Caco-2 (cell line): ENCODE data around the gene SETD5. TPM values are rescaled to one million over a fixed set of nuclear protein-coding genes. Genes with fewer than 3 reads are reported as not detected.
A peak's percentile ranks its signal among the peaks of the same experiment; 100 is the strongest.

Experiments
- BruUV-seq: library from RNA; stranded (reverse); fragments of 400-500 nt; replicated peaks from 2 replicates; lab custom pipeline; 2021; lab: Mats Ljungman, UMichigan
- CTCF ChIA-PET: fragments of 300-600 bp; sonication (Branson Sonifier 250); formaldehyde crosslinking; loops from one replicate; lab custom pipeline; 2022; ENCODE audit warnings: antibody characterized with exemption; lab: Charles Lee
- POLR2A ChIA-PET: fragments of 300-600 bp; sonication (Branson Sonifier 250); formaldehyde crosslinking; loops from one replicate; lab custom pipeline; 2022; ENCODE audit warnings: antibody characterized with exemption; lab: Charles Lee
- DNase-seq, 2 experiments: peaks; one replicate each; pipeline versions ENCODE4 v3.0.0 to v3.0.0-alpha.2; 2020 to 2022
- H3K27me3 ChIP-seq: replicated peaks from 2 replicates; pipeline ENCODE4 v1.6.0; 2011; ENCODE audit warnings: low read length; ENCODE audit not compliant: control insufficient read depth, insufficient read depth
- H3K36me3 ChIP-seq: 2 replicates; pipeline ENCODE4 v1.5.1; 2011; ENCODE audit warnings: low read length; ENCODE audit not compliant: control insufficient read depth, insufficient read depth
- H3K4me1 ChIP-seq: fragments of 250-450 bp; sonication (Bioruptor Pico); 2 replicates; pipeline ENCODE4 v1.5.1; 2020; ENCODE audit warnings: mild to moderate bottlenecking
- H3K4me3 ChIP-seq: 2 replicates; pipeline ENCODE4 v1.5.1; 2011; ENCODE audit warnings: low read depth, mild to moderate bottlenecking, control low read depth, low read length
- H3K9me3 ChIP-seq: fragments of 250-450 bp; sonication (Bioruptor Pico); 2 replicates; pipeline ENCODE4 v1.5.1; 2020; ENCODE audit warnings: mild to moderate bottlenecking, moderate library complexity
- H3K27ac Mint-ChIP-seq: one replicate; pipeline ENCODE4 v1.8.0; 2022; ENCODE audit warnings: mixed read lengths; ENCODE audit not compliant: unreplicated experiment
- H3K27me3 Mint-ChIP-seq: one replicate; pipeline ENCODE4 v1.8.0; 2022; ENCODE audit warnings: mixed read lengths; ENCODE audit not compliant: insufficient read depth, unreplicated experiment
- H3K36me3 Mint-ChIP-seq: one replicate; pipeline ENCODE4 v1.8.0; 2022; ENCODE audit warnings: mild to moderate bottlenecking, mixed read lengths; ENCODE audit not compliant: insufficient read depth, unreplicated experiment
- H3K4me1 Mint-ChIP-seq: one replicate; pipeline ENCODE4 v1.8.0; 2022; ENCODE audit warnings: low read depth, mixed read lengths; ENCODE audit not compliant: unreplicated experiment
- H3K4me3 Mint-ChIP-seq: one replicate; pipeline ENCODE4 v1.8.0; 2022; ENCODE audit warnings: mild to moderate bottlenecking, moderate library complexity, mixed read lengths; ENCODE audit not compliant: unreplicated experiment
- H3K9me3 Mint-ChIP-seq: one replicate; pipeline ENCODE4 v1.8.0; 2022; ENCODE audit warnings: mixed read lengths; ENCODE audit not compliant: unreplicated experiment
- CTCF ChIP-seq, 2 experiments: fragments of 200-600 bp in 1 of 2; IDR thresholded peaks; 1 replicate in 1 of 2; 2 replicates in 1 of 2; pipeline versions ENCODE4 v1.5.1 to v1.8.0; 2011 to 2022; ENCODE audit warnings: antibody characterized with exemption in 1 of 2, control low read depth in 1 of 2, inconsistent platforms in 1 of 2, low read depth in 1 of 2, low read length in 1 of 2, mild to moderate bottlenecking in 1 of 2, moderate library complexity in 1 of 2; ENCODE audit not compliant: insufficient read depth in 1 of 2, severe bottlenecking in 1 of 2, unreplicated experiment in 1 of 2
- intact Hi-C: fragments of 100-400 bp; cut with micrococcal nuclease; formaldehyde crosslinking; loops from one replicate; pipeline ENCODE4 v1.10.0; 2022; ENCODE audit not compliant: unreplicated experiment
- total RNA-seq: library from RNA; stranded (reverse); gene quantifications from 2 replicates; pipeline ENCODE4 v1.2.3, GENCODE V29; 2022

Gene SETD5
- total RNA-seq, 1 experiment from 2014 or later, result 140 TPM

GRCh38 chr3:9400616-9401015 lies 3.2 kb downstream of the SETD5 start:
- Mint-ChIP-seq H3K27ac (no peak overlapping the region), H3K36me3 (peaks cover 26% of the 10 kb centered on the region), H3K4me1 (peaks cover 28% of the 10 kb centered on the region), H3K9me3 (no peaks in the 10 kb centered on the region), H3K27me3 (no peaks in the 10 kb centered on the region), H3K4me3 (peak overlapping the region; percentile 52)
- no TSS peak for BruUV-seq
- H3K9me3 ChIP-seq, result no peaks in the 10 kb centered on the region
- no peaks in the 10 kb centered on the region for H3K27me3 ChIP-seq
- no peak for DNase-seq
- ChIA-PET CTCF (no interaction called here), POLR2A (no interaction called here)
- H3K4me1 ChIP-seq, result peaks cover 54% of the 10 kb centered on the region
- no peak for TF ChIP-seq CTCF (IDR thresholded peaks at IDR 0.05; ENCODE audit: insufficient read depth in 1 of 2, low read depth in 1 of 2, low read length in 1 of 2, severe bottlenecking in 1 of 2, unreplicated experiment in 1 of 2)
- no peak overlapping the region for H3K4me3 ChIP-seq
- no peaks in the 10 kb centered on the region for H3K36me3 ChIP-seq
- intact Hi-C loops, result no loop called here

DNA sequence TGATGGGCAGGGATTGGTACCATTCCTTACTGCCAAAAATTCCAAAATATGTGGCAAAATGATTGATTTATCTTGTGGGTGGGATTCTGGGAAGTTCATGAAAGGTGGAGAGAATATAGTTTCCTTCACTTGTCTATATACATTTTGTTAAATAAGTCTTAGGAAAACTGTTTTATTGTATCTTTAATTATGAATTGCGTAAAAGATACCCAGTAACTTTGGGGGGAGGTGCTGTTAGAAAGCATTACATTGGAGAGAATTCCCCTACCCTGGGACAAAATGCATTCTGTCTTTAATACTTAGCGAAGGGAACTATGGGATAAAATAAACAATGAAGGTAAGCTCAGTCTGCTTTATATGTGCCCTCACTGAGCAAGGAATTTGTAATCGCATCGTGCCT lies 4.6 kb downstream of the SETD5 start:
- H3K27me3 ChIP-seq, result no peaks in the 10 kb centered on the region
- intact Hi-C loops, result no loop called here
- H3K4me1 ChIP-seq, result peaks cover 60% of the 10 kb centered on the region
- TF ChIP-seq CTCF (IDR thresholded peaks at IDR 0.05; ENCODE audit: insufficient read depth in 1 of 2, low read depth in 1 of 2, low read length in 1 of 2, severe bottlenecking in 1 of 2, unreplicated experiment in 1 of 2), result no peak
- no peak overlapping the region for H3K27ac Mint-ChIP-seq
- H3K36me3 Mint-ChIP-seq, result peaks cover 12% of the 10 kb centered on the region
- no peak overlapping the region for H3K4me3 ChIP-seq
- peaks cover 32% of the 10 kb centered on the region for H3K4me1 Mint-ChIP-seq
- ChIA-PET CTCF (no interaction called here), POLR2A (no interaction called here)
- no TSS peak for BruUV-seq
- no peak for DNase-seq
- no peak overlapping the region for H3K4me3 Mint-ChIP-seq
- H3K9me3 ChIP-seq, result no peaks in the 10 kb centered on the region
- H3K27me3 Mint-ChIP-seq, result no peaks in the 10 kb centered on the region
- no peaks in the 10 kb centered on the region for H3K9me3 Mint-ChIP-seq
- no peaks in the 10 kb centered on the region for H3K36me3 ChIP-seq

GRCh38 chr3:9402410-9403228 lies 5.2 kb downstream of the SETD5 start:
- Histone ChIP-seq H3K27me3 (no peaks in the 10 kb centered on the region), H3K36me3 (no peaks in the 10 kb centered on the region), H3K4me1 (peaks cover 60% of the 10 kb centered on the region), H3K9me3 (no peaks in the 10 kb centered on the region), H3K4me3 (no peak overlapping the region)
- Mint-ChIP-seq H3K27me3 (no peaks in the 10 kb centered on the region), H3K36me3 (peaks cover 6% of the 10 kb centered on the region), H3K4me1 (peaks cover 32% of the 10 kb centered on the region), H3K9me3 (no peaks in the 10 kb centered on the region), H3K4me3 (peak overlapping the region; percentile 61), H3K27ac (peak overlapping the region; percentile 13)
- intact Hi-C loops, result no loop called here
- no TSS peak for BruUV-seq
- DNase-seq, result peak; percentile 73 to 82
- ChIA-PET CTCF (no interaction called here), POLR2A (no interaction called here)
- no peak for TF ChIP-seq CTCF (IDR thresholded peaks at IDR 0.05; ENCODE audit: insufficient read depth in 1 of 2, low read depth in 1 of 2, low read length in 1 of 2, severe bottlenecking in 1 of 2, unreplicated experiment in 1 of 2)
